Sigmoid colon (tissue), 4 donors: ENCODE results near the gene BYSL.

Source experiments
- POLR2AphosphoS5 ChIP-seq, 4 donors: sonication (generic); formaldehyde crosslinking; IDR thresholded peaks; one replicate each; pipeline ENCODE4 v1.6.1; 2017; ENCODE audit warnings: antibody characterized with exemption in 4 of 4
- TF ChIP-seq, protein P1 (sequence below), 4 experiments: fragments of 450-650 bp in 3 of 4; fragments of 200-600 bp in 1 of 4; IDR thresholded peaks; one replicate each; pipeline ENCODE4 v1.5.1; 2016 to 2019; ENCODE audit warnings: antibody characterized with exemption in 4 of 4, mild to moderate bottlenecking in 3 of 4, moderate library complexity in 2 of 4

DNA sequence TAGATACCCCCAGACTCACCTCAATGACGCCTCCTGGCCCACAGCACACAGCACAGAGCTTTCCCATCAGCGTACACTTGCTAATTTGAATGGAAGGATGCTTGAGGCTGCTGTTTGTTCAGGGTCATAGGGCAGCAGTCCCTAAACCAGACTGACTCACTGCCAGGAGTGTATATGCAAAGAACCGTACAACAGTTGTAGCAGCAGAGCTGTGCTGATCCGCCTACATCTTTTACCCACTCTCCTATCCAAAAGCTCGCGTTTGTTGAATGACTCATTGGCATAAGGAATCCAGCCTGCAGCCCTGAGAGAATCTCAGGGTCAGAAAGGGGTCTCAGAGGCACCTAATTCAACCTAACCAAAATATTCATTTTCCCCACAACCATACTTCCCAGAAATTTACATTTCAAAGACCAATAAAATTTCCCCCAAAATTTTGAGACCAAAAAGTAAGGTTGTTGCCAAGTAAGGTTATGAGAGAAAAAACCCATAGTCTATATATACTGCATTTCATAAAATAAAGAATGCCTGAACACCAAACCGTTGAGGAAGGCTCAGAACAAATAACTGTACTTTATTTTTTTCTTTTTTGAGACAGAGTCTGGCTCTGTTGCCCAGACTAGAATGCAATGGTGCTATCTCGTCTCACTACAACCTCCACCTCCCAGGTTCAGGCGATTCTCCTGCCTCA, 55.6 kb downstream of the BYSL start:
- TF ChIP-seq, protein P1, sequence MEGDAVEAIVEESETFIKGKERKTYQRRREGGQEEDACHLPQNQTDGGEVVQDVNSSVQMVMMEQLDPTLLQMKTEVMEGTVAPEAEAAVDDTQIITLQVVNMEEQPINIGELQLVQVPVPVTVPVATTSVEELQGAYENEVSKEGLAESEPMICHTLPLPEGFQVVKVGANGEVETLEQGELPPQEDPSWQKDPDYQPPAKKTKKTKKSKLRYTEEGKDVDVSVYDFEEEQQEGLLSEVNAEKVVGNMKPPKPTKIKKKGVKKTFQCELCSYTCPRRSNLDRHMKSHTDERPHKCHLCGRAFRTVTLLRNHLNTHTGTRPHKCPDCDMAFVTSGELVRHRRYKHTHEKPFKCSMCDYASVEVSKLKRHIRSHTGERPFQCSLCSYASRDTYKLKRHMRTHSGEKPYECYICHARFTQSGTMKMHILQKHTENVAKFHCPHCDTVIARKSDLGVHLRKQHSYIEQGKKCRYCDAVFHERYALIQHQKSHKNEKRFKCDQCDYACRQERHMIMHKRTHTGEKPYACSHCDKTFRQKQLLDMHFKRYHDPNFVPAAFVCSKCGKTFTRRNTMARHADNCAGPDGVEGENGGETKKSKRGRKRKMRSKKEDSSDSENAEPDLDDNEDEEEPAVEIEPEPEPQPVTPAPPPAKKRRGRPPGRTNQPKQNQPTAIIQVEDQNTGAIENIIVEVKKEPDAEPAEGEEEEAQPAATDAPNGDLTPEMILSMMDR (IDR thresholded peaks at IDR 0.05), result no peak
- no peak for TF ChIP-seq POLR2AphosphoS5 (IDR thresholded peaks at IDR 0.05)
